H1 (cell line): Measurements from ENCODE around the gene ASXL2. TPM values are rescaled to one million over a fixed set of nuclear protein-coding genes. Genes with fewer than 3 reads are reported as not detected.

Source experiments
- CTCF ChIA-PET: fragments of 300-600 bp; sonication (Branson Sonifier 250); formaldehyde crosslinking; loops from one replicate; lab custom pipeline; 2021; ENCODE audit not compliant: partially characterized antibody; lab: Charles Lee
- POLR2A ChIA-PET: fragments of 300-600 bp; sonication (Branson Sonifier 250); formaldehyde crosslinking; loops from one replicate; lab custom pipeline; 2021; ENCODE audit warnings: inconsistent platforms; ENCODE audit not compliant: partially characterized antibody; lab: Charles Lee
- DNase-seq, 2 experiments: peaks; one replicate each; pipeline versions ENCODE4 v3.0.0 to v3.0.0-alpha.2; 2010 to 2022; ENCODE audit warnings: low spot score in 2 of 2, low read depth in 1 of 2, mixed read lengths in 1 of 2
- FAIRE-seq: peaks from 2 replicates; lab custom pipeline; 2011; peaks lifted over from hg19 to GRCh38; lab: Jason Lieb, UNC
- H2AFZ ChIP-seq: 2 replicates; pipeline ENCODE4 v1.8.1; 2012; ENCODE audit warnings: low read length, inconsistent platforms
- H2AK5ac ChIP-seq: 2 replicates; pipeline ENCODE4 v1.6.1; 2013; ENCODE audit warnings: low read depth, low read length
- H2BK120ac ChIP-seq: replicated peaks from 2 replicates; pipeline ENCODE3; 2013; ENCODE audit warnings: low read depth, low read length, inconsistent platforms
- H2BK12ac ChIP-seq: 2 replicates; pipeline ENCODE4 v1.6.1; 2013; ENCODE audit warnings: low read depth, low read length
- H2BK15ac ChIP-seq: 2 replicates; pipeline ENCODE4 v1.6.1; 2013; ENCODE audit warnings: low read length
- H2BK20ac ChIP-seq: 2 replicates; pipeline ENCODE4 v1.6.1; 2013; ENCODE audit warnings: low read length
- H2BK5ac ChIP-seq: 2 replicates; pipeline ENCODE4 v1.6.1; 2013; ENCODE audit warnings: low read depth, low read length
- H3K14ac ChIP-seq: 2 replicates; pipeline ENCODE4 v1.6.1; 2013; ENCODE audit warnings: inconsistent platforms; ENCODE audit not compliant: insufficient read length
- H3K18ac ChIP-seq: 2 replicates; pipeline ENCODE4 v1.6.1; 2013; ENCODE audit warnings: low read length; ENCODE audit errors: extremely low read depth
- H3K23ac ChIP-seq: 2 replicates; pipeline ENCODE4 v1.6.1; 2013; ENCODE audit warnings: inconsistent platforms; ENCODE audit not compliant: insufficient read length
- H3K23me2 ChIP-seq: 2 replicates; pipeline ENCODE4 v1.6.1; 2013; ENCODE audit warnings: low read depth, low read length
- H3K27ac ChIP-seq: 2 replicates; pipeline ENCODE4 v1.6.1; 2011; ENCODE audit warnings: low read depth, low read length, inconsistent platforms
- H3K27me3 ChIP-seq, 4 experiments: replicated peaks in 1 of 4; 1 replicate in 1 of 4; 2 replicates in 3 of 4; pipeline versions ENCODE4 v1.6.1 to v1.8.1; 2011 to 2013; ENCODE audit warnings: low read length in 3 of 4, mild to moderate bottlenecking in 3 of 4, inconsistent platforms in 2 of 4, mixed read lengths in 2 of 4, moderate library complexity in 1 of 4; ENCODE audit not compliant: control insufficient read depth in 3 of 4, insufficient read depth in 3 of 4; ENCODE audit errors: extremely low read depth in 1 of 4
- H3K36me3 ChIP-seq, 4 experiments: 2 replicates each; pipeline versions ENCODE4 v1.6.1 to v1.8.1; 2011 to 2013; ENCODE audit warnings: mild to moderate bottlenecking in 4 of 4, low read length in 3 of 4, moderate library complexity in 2 of 4, control low read depth in 1 of 4, inconsistent platforms in 1 of 4; ENCODE audit not compliant: insufficient read depth in 4 of 4, control insufficient read depth in 2 of 4
- H3K4ac ChIP-seq: replicated peaks from 2 replicates; pipeline ENCODE3; 2013; ENCODE audit warnings: low read length, low read depth, mixed read lengths, inconsistent platforms; ENCODE audit not compliant: insufficient read length
- H3K4me1 ChIP-seq, 4 experiments: replicated peaks in 1 of 4; 1 replicate in 1 of 4; 2 replicates in 3 of 4; pipeline versions ENCODE4 v1.6.1 to v1.8.1; 2011 to 2013; ENCODE audit warnings: low read length in 3 of 4, inconsistent platforms in 2 of 4, mixed read lengths in 1 of 4; ENCODE audit not compliant: insufficient read depth in 4 of 4, control insufficient read depth in 3 of 4
- H3K4me2 ChIP-seq, 2 experiments: 2 replicates each; pipeline versions ENCODE4 v1.6.1 to v1.8.1; 2011 to 2013; ENCODE audit warnings: low read depth in 2 of 2, low read length in 2 of 2, control low read depth in 1 of 2, inconsistent platforms in 1 of 2, mild to moderate bottlenecking in 1 of 2; ENCODE audit not compliant: insufficient read depth in 1 of 2
- H3K4me3 ChIP-seq, 4 experiments: fragments of 200-600, 300-600 bp in 1 of 4; sonication (generic), shearing (Covaris generic), sonication (Bioruptor Twin) in 1 of 4; 2 replicates each; pipeline versions ENCODE4 v1.5.1 to v1.8.1; 2011 to 2016; ENCODE audit warnings: low read length in 4 of 4, low read depth in 3 of 4, control low read depth in 2 of 4, inconsistent platforms in 2 of 4, mild to moderate bottlenecking in 2 of 4, mixed read lengths in 1 of 4, moderate library complexity in 1 of 4; ENCODE audit not compliant: insufficient read depth in 2 of 4; ENCODE audit errors: extremely low read depth in 1 of 4
- H3K56ac ChIP-seq: replicated peaks from 2 replicates; pipeline ENCODE3; 2013; ENCODE audit warnings: low read depth, mild to moderate bottlenecking, mixed read lengths, low read length, inconsistent platforms; ENCODE audit not compliant: insufficient read length
- H3K79me1 ChIP-seq: 2 replicates; pipeline ENCODE4 v1.6.1; 2013; ENCODE audit warnings: low read depth, low read length, control low read depth
- H3K79me2 ChIP-seq, 2 experiments: 2 replicates each; pipeline versions ENCODE4 v1.6.1 to v1.8.1; 2012 to 2013; ENCODE audit warnings: low read length in 2 of 2, mild to moderate bottlenecking in 2 of 2, inconsistent platforms in 1 of 2; ENCODE audit not compliant: insufficient read depth in 2 of 2, control insufficient read depth in 1 of 2
- H3K9ac ChIP-seq, 4 experiments: replicated peaks in 1 of 4; 1 replicate in 1 of 4; 2 replicates in 3 of 4; pipeline versions ENCODE4 v1.6.1 to v1.8.1; 2011 to 2013; ENCODE audit warnings: low read depth in 3 of 4, low read length in 3 of 4, control low read depth in 2 of 4, mild to moderate bottlenecking in 2 of 4, moderate library complexity in 2 of 4, inconsistent platforms in 1 of 4; ENCODE audit errors: extremely low read depth in 1 of 4
- H3K9me3 ChIP-seq, 2 experiments: 2 replicates each; pipeline versions ENCODE4 v1.6.1 to v1.8.1; 2012 to 2013; ENCODE audit warnings: mild to moderate bottlenecking in 2 of 2, moderate library complexity in 2 of 2, control low read depth in 1 of 2, inconsistent platforms in 1 of 2, low read depth in 1 of 2, low read length in 1 of 2, mixed read lengths in 1 of 2; ENCODE audit not compliant: insufficient read depth in 2 of 2
- H4K20me1 ChIP-seq, 2 experiments: replicated peaks in 1 of 2; 2 replicates each; pipeline versions ENCODE3 to v1.8.1; 2011 to 2013; ENCODE audit warnings: inconsistent platforms in 2 of 2, low read length in 2 of 2, mild to moderate bottlenecking in 1 of 2; ENCODE audit not compliant: insufficient read depth in 2 of 2, control insufficient read depth in 1 of 2
- H4K5ac ChIP-seq: 2 replicates; pipeline ENCODE4 v1.6.1; 2013; ENCODE audit warnings: low read length, low read depth, mixed read lengths, inconsistent platforms; ENCODE audit not compliant: insufficient read length
- H4K8ac ChIP-seq: 2 replicates; pipeline ENCODE4 v1.8.0; 2013; ENCODE audit warnings: mild to moderate bottlenecking, moderate library complexity, low read length, inconsistent platforms; ENCODE audit not compliant: insufficient read depth; ENCODE audit errors: extremely low read depth
- H4K91ac ChIP-seq: replicated peaks from 2 replicates; pipeline ENCODE3; 2013; ENCODE audit warnings: low read length, mixed read lengths, inconsistent platforms; ENCODE audit not compliant: insufficient read length
- WGBS, 2 experiments: shearing (Covaris generic) in 1 of 2; methylation state at CpG; one replicate each; pipeline versions ENCODE4 v1.1.6 to v1.1.7; 2013 to 2015; ENCODE audit warnings: low lambda C conversion rate in 2 of 2, mixed read lengths in 2 of 2, inconsistent platforms in 1 of 2, low coverage in 1 of 2, missing lambda C conversion rate in 1 of 2; ENCODE audit not compliant: insufficient replicate concordance in 2 of 2, insufficient coverage in 1 of 2, insufficient read length in 1 of 2; ENCODE audit errors: extremely low coverage in 1 of 2, missing lambda C conversion rate in 1 of 2; 5-methylcytosine and 5-hydroxymethylcytosine counted together
- polyA plus RNA-seq, 7 experiments: library from polyadenylated mRNA; depleted of rRNA in 3 of 7; stranded (reverse) in 5 of 7; unstranded in 2 of 7; fragments of >200 nt in 5 of 7; fragments of 200-250 nt in 2 of 7; gene quantifications; 1 replicate in 5 of 7; 2 replicates in 1 of 7; 4 replicates in 1 of 7; pipeline versions ENCODE4 v1.2.1 to v1.2.3, GENCODE V29; 2011 to 2013; ENCODE audit warnings: missing spikeins in 2 of 7, mixed read lengths in 2 of 7
- total RNA-seq: library from RNA; stranded (reverse); fragmentation: NEBNext Ultra II Directional; extraction: Animal tissue kit (Norgen Biotek cat#: 25700); gene quantifications from 2 replicates; pipeline ENCODE4 v1.2.1, GENCODE V29; 2021

ASXL2 gene
- total and polyA plus RNA-seq, 2 of the 8 experiments (the other 6 are each of a cell fraction or from before 2014, with no cell fraction given), result 7.2 to 41.3 TPM

- no peak overlapping the region for H2BK5ac ChIP-seq
- no peak overlapping the region for H2BK15ac ChIP-seq
- no peak overlapping the region for H3K9ac ChIP-seq
- no peak overlapping the region for H2BK120ac ChIP-seq
- POLR2A ChIA-PET, result no interaction called here
- peaks cover 2 to 36% (median 9%) of the 10 kb centered on the region in 4 experiments; a peak in 7 of 8 replicates for H3K36me3 ChIP-seq
- DNase-seq (no peak), FAIRE-seq (no peak)
- H4K20me1 ChIP-seq, result no peaks in the 10 kb centered on the region
- no peaks in the 10 kb centered on the region for H3K79me1 ChIP-seq
- H2BK12ac ChIP-seq, result no peak overlapping the region
- H4K5ac ChIP-seq, result no peak overlapping the region
- H3K9me3 ChIP-seq, result no peaks in the 10 kb centered on the region
- H3K4me1 ChIP-seq, result no peaks in the 10 kb centered on the region
- H3K4ac ChIP-seq, result no peak overlapping the region
- H3K27ac ChIP-seq, result no peak overlapping the region
- no peak overlapping the region for H3K14ac ChIP-seq
- H3K23ac ChIP-seq, result no peak overlapping the region
- no peak overlapping the region for H3K56ac ChIP-seq
- no peak overlapping the region for H2BK20ac ChIP-seq
- no peak overlapping the region for H2AFZ ChIP-seq
- CTCF ChIA-PET, result interaction anchor here (0.6 to 1.4 kb wide), 2 partner anchors 58 to 120 kb away, joined by 3 to 6 read pairs; partner anchors contain the start of gene ASXL2
- no peak overlapping the region for H3K4me2 ChIP-seq
- H3K79me2 ChIP-seq, result no peaks in the 10 kb centered on the region
- H2AK5ac ChIP-seq, result no peak overlapping the region
- H3K4me3 ChIP-seq, result no peak overlapping the region
- no peak overlapping the region for H3K18ac ChIP-seq
- H3K27me3 ChIP-seq, result no peaks in the 10 kb centered on the region
- H4K8ac ChIP-seq, result no peak overlapping the region
- H3K23me2 ChIP-seq, result no peaks in the 10 kb centered on the region
- 82% methylated on average over 1 of the region's 1 CpG; no CpG with 5 or more reads in 1 of the 2 experiments for WGBS, 2 experiments
- no peak overlapping the region for H4K91ac ChIP-seq
Measured at GRCh38 chr2:25758348-25758747, 119.9 kb downstream of the ASXL2 start.
